NCI-H345 (cell line): ENCODE data around the gene SLC26A3.

ENCODE experiments used
- DNase-seq: peaks from one replicate; lab custom pipeline; 2025; lab: John Stamatoyannopoulos, UW

SLC26A3 gene

GRCh38 chr7:107744345-107744750, 58.7 kb downstream of the SLC26A3 start:
- DNase-seq = no peak

GRCh38 chr7:107743567-107744344, 59.3 kb downstream of the SLC26A3 start, which contains the start of gene CBLL1:
CBLL1 (plus strand) TSS chr7:107744142; CDS start chr7:107744164, 22 bp downstream.
- peak; percentile 96 for DNase-seq

- DNase-seq = peak; percentile 81
Observed at GRCh38 chr7:107742678-107743566, 60.1 kb downstream of the SLC26A3 start.

- DNase-seq = no peak
Observed at GRCh38 chr7:107728276-107728675, 74.7 kb downstream of the SLC26A3 start.

- DNase-seq = no peak
Observed at GRCh38 chr7:107726356-107727130, 76.5 kb downstream of the SLC26A3 start.

- peak; percentile 58 for DNase-seq
Observed at GRCh38 chr7:107725138-107725740, 77.8 kb downstream of the SLC26A3 start.

GRCh38 chr7:107723255-107723654, 79.8 kb downstream of the SLC26A3 start:
- no peak for DNase-seq

- no peak for DNase-seq
Observed at GRCh38 chr7:107721286-107721685, 81.7 kb downstream of the SLC26A3 start.

GRCh38 chr7:107718456-107719193, 84.4 kb downstream of the SLC26A3 start:
- no peak for DNase-seq

GRCh38 chr7:107715531-107715930, 87.5 kb downstream of the SLC26A3 start:
- no peak for DNase-seq
